Neuron (in vitro differentiated cells): ENCODE results near the gene CBLC.
"Not testable (repeated sequence)": the region's sequence is repeated elsewhere in the genome, so short reads cannot be mapped to it uniquely, and the experiment has no call there.

ENCODE experiments used
- H2AFZ ChIP-seq: one replicate; pipeline ENCODE4 v1.6.1; 2013; ENCODE audit warnings: low read depth, mild to moderate bottlenecking, inconsistent platforms, low read length, moderate library complexity
- H3K27me3 ChIP-seq: one replicate; pipeline ENCODE4 v1.6.1; 2013; ENCODE audit warnings: low read length; ENCODE audit not compliant: insufficient read depth
- H3K36me3 ChIP-seq: one replicate; pipeline ENCODE4 v1.6.1; 2013; ENCODE audit warnings: low read length; ENCODE audit not compliant: insufficient read depth
- H3K4me1 ChIP-seq: one replicate; pipeline ENCODE4 v1.6.1; 2013; ENCODE audit warnings: low read length; ENCODE audit not compliant: insufficient read depth
- H3K4me3 ChIP-seq: 2 replicates; pipeline ENCODE4 v1.5.1; 2013; ENCODE audit warnings: mild to moderate bottlenecking, low read length, moderate library complexity
- H3K9me3 ChIP-seq: one replicate; pipeline ENCODE4 v1.6.1; 2013; ENCODE audit warnings: low read length

CBLC gene

GRCh38 chr19:44765033-44765948, 12.4 kb upstream of the CBLC start:
- Histone ChIP-seq H3K4me3 (no peak overlapping the region), H3K9me3 (peaks cover 2% of the 10 kb centered on the region), H2AFZ (no peak overlapping the region), H3K36me3 (no peaks in the 10 kb centered on the region), H3K27me3 (no peaks in the 10 kb centered on the region), H3K4me1 (no peaks in the 10 kb centered on the region)

GRCh38 chr19:44765949-44766335, 11.7 kb upstream of the CBLC start:
- Histone ChIP-seq H3K27me3 (no peaks in the 10 kb centered on the region), H3K4me1 (no peaks in the 10 kb centered on the region), H3K36me3 (no peaks in the 10 kb centered on the region), H2AFZ (no peak overlapping the region), H3K9me3 (peaks cover 2% of the 10 kb centered on the region), H3K4me3 (no peak overlapping the region)

- Histone ChIP-seq H3K4me1 (no peaks in the 10 kb centered on the region), H3K4me3 (no peak overlapping the region), H3K27me3 (no peaks in the 10 kb centered on the region), H3K9me3 (peaks cover 2% of the 10 kb centered on the region), H2AFZ (no peak overlapping the region), H3K36me3 (no peaks in the 10 kb centered on the region)
Measured at GRCh38 chr19:44767295-44768180, 10.2 kb upstream of the CBLC start.

- H3K9me3 ChIP-seq, result peaks cover 2% of the 10 kb centered on the region
Measured at GRCh38 chr19:44770550-44771257, 7.0 kb upstream of the CBLC start.

GRCh38 chr19:44772144-44772543, 5.5 kb upstream of the CBLC start:
- not testable (repeated sequence) for H3K4me1 ChIP-seq, H3K9me3 ChIP-seq, H3K27me3 ChIP-seq, H3K36me3 ChIP-seq, H2AFZ ChIP-seq, H3K4me3 ChIP-seq

More at GRCh38 chr19:44770550-44771257, 7.0 kb upstream of the CBLC start:
- Histone ChIP-seq H3K4me3 (no peak overlapping the region), H3K36me3 (no peaks in the 10 kb centered on the region), H3K4me1 (no peaks in the 10 kb centered on the region), H3K27me3 (peaks cover under 1% of the 10 kb centered on the region), H2AFZ (no peak overlapping the region)

GRCh38 chr19:44772959-44773358, 4.7 kb upstream of the CBLC start:
- H3K36me3 ChIP-seq, result no peaks in the 10 kb centered on the region
- H3K4me1 ChIP-seq, result no peaks in the 10 kb centered on the region
- no peak overlapping the region for H3K4me3 ChIP-seq
- H3K9me3 ChIP-seq, result no peaks in the 10 kb centered on the region
- peaks cover 13% of the 10 kb centered on the region for H3K27me3 ChIP-seq
- H2AFZ ChIP-seq, result no peak overlapping the region

- Histone ChIP-seq H3K9me3 (no peaks in the 10 kb centered on the region), H3K4me3 (no peak overlapping the region), H3K36me3 (no peaks in the 10 kb centered on the region), H3K4me1 (no peaks in the 10 kb centered on the region), H2AFZ (no peak overlapping the region), H3K27me3 (peaks cover 14% of the 10 kb centered on the region)
Measured at GRCh38 chr19:44775676-44776240, 1.9 kb upstream of the CBLC start.

- Histone ChIP-seq H3K4me3 (no peak overlapping the region), H3K4me1 (no peaks in the 10 kb centered on the region), H3K9me3 (no peaks in the 10 kb centered on the region), H3K36me3 (no peaks in the 10 kb centered on the region), H3K27me3 (peaks cover 14% of the 10 kb centered on the region), H2AFZ (no peak overlapping the region)
Measured at GRCh38 chr19:44776402-44777096, 1.1 kb upstream of the CBLC start.

- H3K36me3 ChIP-seq, result no peaks in the 10 kb centered on the region
- no peak overlapping the region for H2AFZ ChIP-seq
- peaks cover 14% of the 10 kb centered on the region for H3K27me3 ChIP-seq
- no peaks in the 10 kb centered on the region for H3K9me3 ChIP-seq
- H3K4me1 ChIP-seq, result no peaks in the 10 kb centered on the region
- H3K4me3 ChIP-seq, result no peak overlapping the region
Measured at GRCh38 chr19:44779150-44779549, 1.5 kb downstream of the CBLC start.

GRCh38 chr19:44781694-44782093, 4.0 kb downstream of the CBLC start:
- not testable (repeated sequence) for H3K9me3 ChIP-seq, H2AFZ ChIP-seq, H3K36me3 ChIP-seq, H3K4me3 ChIP-seq, H3K27me3 ChIP-seq, H3K4me1 ChIP-seq

GRCh38 chr19:44782729-44783128, 5.0 kb downstream of the CBLC start:
- no peaks in the 10 kb centered on the region for H3K4me1 ChIP-seq
- no peak overlapping the region for H2AFZ ChIP-seq
- peaks cover 3% of the 10 kb centered on the region for H3K27me3 ChIP-seq
- no peaks in the 10 kb centered on the region for H3K9me3 ChIP-seq
- no peak overlapping the region for H3K4me3 ChIP-seq
- no peaks in the 10 kb centered on the region for H3K36me3 ChIP-seq

GRCh38 chr19:44783545-44783944, 5.9 kb downstream of the CBLC start:
- Histone ChIP-seq H3K4me3 (no peak overlapping the region), H3K36me3 (no peaks in the 10 kb centered on the region), H2AFZ (no peak overlapping the region)

More at GRCh38 chr19:44783545-44783944, 5.9 kb downstream of the CBLC start:
- H3K27me3 ChIP-seq, result no peaks in the 10 kb centered on the region
- H3K4me1 ChIP-seq, result no peaks in the 10 kb centered on the region
- H3K9me3 ChIP-seq, result no peaks in the 10 kb centered on the region
